Astrocyte (in vitro differentiated cells and primary cell): ENCODE measurements around the gene TTYH1. TPM values are rescaled to one million over a fixed set of nuclear protein-coding genes. Genes with fewer than 3 reads are reported as not detected.
A peak's percentile ranks its signal among the peaks of the same experiment; 100 is the strongest.

Experiments
- DNase-seq: peaks from one replicate; pipeline ENCODE4 v3.0.0-alpha.2; 2010; ENCODE audit warnings: low read depth
- FAIRE-seq: peaks from 2 replicates; lab custom pipeline; 2011; peaks lifted over from hg19 to GRCh38; lab: Jason Lieb, UNC
- H2AFZ ChIP-seq: 2 replicates; pipeline ENCODE4 v1.6.0; 2012; ENCODE audit warnings: low read depth, low read length, inconsistent platforms
- H3K27ac ChIP-seq: 2 replicates; pipeline ENCODE4 v1.5.1; 2011; ENCODE audit warnings: low read depth, low read length, inconsistent platforms
- H3K27me3 ChIP-seq: 2 replicates; pipeline ENCODE4 v1.6.0; 2011; ENCODE audit warnings: low read length, inconsistent platforms; ENCODE audit not compliant: insufficient read depth
- H3K36me3 ChIP-seq: 2 replicates; pipeline ENCODE4 v1.5.1; 2011; ENCODE audit warnings: low read length, inconsistent platforms; ENCODE audit not compliant: insufficient read depth
- H3K4me1 ChIP-seq: 2 replicates; pipeline ENCODE4 v1.5.1; 2011; ENCODE audit warnings: low read length, inconsistent platforms; ENCODE audit not compliant: insufficient read depth
- H3K4me2 ChIP-seq: 2 replicates; pipeline ENCODE4 v1.6.0; 2012; ENCODE audit warnings: low read length, inconsistent platforms
- H3K4me3 ChIP-seq: 2 replicates; pipeline ENCODE4 v1.5.1; 2011; ENCODE audit warnings: low read depth, mild to moderate bottlenecking, low read length, inconsistent platforms; ENCODE audit not compliant: insufficient read depth
- H3K79me2 ChIP-seq: 2 replicates; pipeline ENCODE4 v1.6.0; 2012; ENCODE audit warnings: mild to moderate bottlenecking, low read length, inconsistent platforms; ENCODE audit not compliant: insufficient read depth
- H3K9ac ChIP-seq: 2 replicates; pipeline ENCODE4 v1.6.0; 2012; ENCODE audit warnings: mild to moderate bottlenecking, low read length, inconsistent platforms
- H3K9me3 ChIP-seq: 2 replicates; pipeline ENCODE4 v1.5.1; 2012; ENCODE audit warnings: low read depth, mild to moderate bottlenecking, low read length, inconsistent platforms; ENCODE audit not compliant: insufficient read depth
- H4K20me1 ChIP-seq: 2 replicates; pipeline ENCODE4 v1.6.0; 2012; ENCODE audit warnings: low read length, inconsistent platforms; ENCODE audit not compliant: insufficient read depth
- H3K27ac Mint-ChIP-seq: one replicate; pipeline ENCODE4 v1.8.0; 2021; ENCODE audit warnings: mild to moderate bottlenecking, mixed read lengths; ENCODE audit not compliant: unreplicated experiment
- H3K27me3 Mint-ChIP-seq: one replicate; pipeline ENCODE4 v1.8.0; 2021; ENCODE audit warnings: low read depth, mixed read lengths; ENCODE audit not compliant: unreplicated experiment
- H3K36me3 Mint-ChIP-seq: one replicate; pipeline ENCODE4 v1.8.0; 2021; ENCODE audit warnings: low read depth, mixed read lengths; ENCODE audit not compliant: unreplicated experiment
- H3K4me1 Mint-ChIP-seq: one replicate; pipeline ENCODE4 v1.8.0; 2021; ENCODE audit warnings: low read depth, mixed read lengths; ENCODE audit not compliant: unreplicated experiment
- H3K4me3 Mint-ChIP-seq: one replicate; pipeline ENCODE4 v1.8.0; 2021; ENCODE audit warnings: mild to moderate bottlenecking, moderate library complexity, mixed read lengths; ENCODE audit not compliant: unreplicated experiment
- H3K9me3 Mint-ChIP-seq: one replicate; pipeline ENCODE4 v1.8.0; 2021; ENCODE audit warnings: mild to moderate bottlenecking, mixed read lengths; ENCODE audit not compliant: unreplicated experiment
- CTCF ChIP-seq: IDR thresholded peaks from 2 replicates; pipeline ENCODE4 v1.5.1; 2011; ENCODE audit warnings: low read depth, mild to moderate bottlenecking, inconsistent platforms, low read length, moderate library complexity; ENCODE audit not compliant: insufficient read depth
- EZH2 ChIP-seq: IDR thresholded peaks from 2 replicates; pipeline ENCODE4 v1.6.1; 2012; ENCODE audit warnings: mild to moderate bottlenecking, low read length, inconsistent platforms; ENCODE audit not compliant: insufficient read depth
- total RNA-seq: library from RNA; stranded (reverse); gene quantifications from 2 replicates; pipeline ENCODE4 v1.2.1, GENCODE V29; 2021

Gene TTYH1
- total RNA-seq, 1 donor from 2014 or later: 8.4 TPM

GRCh38 chr19:54448774-54449700 is 33.8 kb downstream of the TTYH1 start, which contains the start of gene LENG8:
Gene LENG8, plus strand, starts transcription at chr19:54449199. Its CDS starts 2,146 bp downstream, at chr19:54451345.
- Histone ChIP-seq H2AFZ (peak within 1 kb of the TSS; percentile 89), H3K4me3 (peak within 1 kb of the TSS; percentile 94), H3K27ac (peak within 1 kb of the TSS; percentile 99), H3K9me3 (no peaks in the 10 kb centered on the region), H3K27me3 (no peaks in the 10 kb centered on the region), H4K20me1 (peaks cover 51% of the 10 kb centered on the region), H3K4me1 (peaks cover 27% of the 10 kb centered on the region), H3K79me2 (peaks cover 75% of the 10 kb centered on the region), H3K9ac (peak within 1 kb of the TSS; percentile 99), H3K4me2 (peak within 1 kb of the TSS; percentile 99), H3K36me3 (peaks cover 23% of the 10 kb centered on the region)
- Mint-ChIP-seq H3K27me3 (no peaks in the 10 kb centered on the region), H3K4me3 (peak within 1 kb of the TSS; percentile 97), H3K9me3 (peaks cover 2% of the 10 kb centered on the region), H3K27ac (peak within 1 kb of the TSS; percentile 100), H3K4me1 (peaks cover 25% of the 10 kb centered on the region), H3K36me3 (peaks cover 14% of the 10 kb centered on the region)
- DNase-seq: peak; percentile 97
- peak; percentile 23 for FAIRE-seq
- TF ChIP-seq EZH2 (no peak), CTCF (no peak)

- no peaks in the 10 kb centered on the region for H3K9me3 ChIP-seq
- TF ChIP-seq EZH2 (no peak), CTCF (no peak)
- H3K4me1 Mint-ChIP-seq: peaks cover 25% of the 10 kb centered on the region
- H3K36me3 Mint-ChIP-seq: peaks cover 13% of the 10 kb centered on the region
- peaks cover 82% of the 10 kb centered on the region for H3K79me2 ChIP-seq
- no peak for DNase-seq
- peak overlapping the region; percentile 99 for H3K27ac ChIP-seq
- FAIRE-seq: no peak
- peak overlapping the region; percentile 99 for H3K4me2 ChIP-seq
- peak overlapping the region; percentile 97 for H3K27ac Mint-ChIP-seq
- peaks cover 27% of the 10 kb centered on the region for H3K4me1 ChIP-seq
- peak overlapping the region; percentile 99 for H3K9ac ChIP-seq
- H3K4me3 ChIP-seq: peak overlapping the region; percentile 94
- peaks cover 2% of the 10 kb centered on the region for H3K9me3 Mint-ChIP-seq
- no peaks in the 10 kb centered on the region for H3K27me3 ChIP-seq
- H3K36me3 ChIP-seq: peaks cover 24% of the 10 kb centered on the region
- no peak overlapping the region for H2AFZ ChIP-seq
- no peaks in the 10 kb centered on the region for H3K27me3 Mint-ChIP-seq
- H3K4me3 Mint-ChIP-seq: peak overlapping the region; percentile 97
- peaks cover 58% of the 10 kb centered on the region for H4K20me1 ChIP-seq
Measured at GRCh38 chr19:54449701-54450069, 34.4 kb downstream of the TTYH1 start.
